ENCODE data around the gene MTLN. TPM values are rescaled to one million over a fixed set of nuclear protein-coding genes. Genes with fewer than 3 reads are reported as not detected.
"Not testable (repeated sequence)": the region's sequence is repeated elsewhere in the genome, so short reads cannot be mapped to it uniquely, and the experiment has no call there.

MTLN gene
- total RNA-seq, 1 donor from 2014 or later: 61.5 TPM

GRCh38 chr2:110198016-110198415 lies 14.3 kb downstream of the MTLN start:
- no peak for DNase-seq (ENCODE audit: low spot score)

DNA sequence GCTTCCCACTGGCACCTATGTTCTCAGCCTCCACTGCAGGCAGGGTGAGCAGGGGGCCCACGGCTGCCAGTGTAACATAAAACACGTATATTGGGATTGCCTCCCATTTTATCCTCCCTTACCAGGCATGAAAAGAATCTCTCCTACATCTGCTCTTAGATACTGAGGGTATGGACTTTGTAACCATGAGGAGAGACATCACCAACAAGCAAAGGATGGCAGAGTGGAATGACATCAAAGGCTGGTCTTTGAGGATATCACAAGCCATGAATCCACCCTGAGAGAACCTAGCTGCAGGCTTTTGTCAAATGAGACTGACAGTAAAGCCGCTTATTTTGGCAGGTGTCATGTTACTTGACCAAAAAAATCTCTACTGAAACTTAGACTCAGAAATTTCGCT lies 14.9 kb downstream of the MTLN start:
- no peak for DNase-seq (ENCODE audit: low spot score)

DNA sequence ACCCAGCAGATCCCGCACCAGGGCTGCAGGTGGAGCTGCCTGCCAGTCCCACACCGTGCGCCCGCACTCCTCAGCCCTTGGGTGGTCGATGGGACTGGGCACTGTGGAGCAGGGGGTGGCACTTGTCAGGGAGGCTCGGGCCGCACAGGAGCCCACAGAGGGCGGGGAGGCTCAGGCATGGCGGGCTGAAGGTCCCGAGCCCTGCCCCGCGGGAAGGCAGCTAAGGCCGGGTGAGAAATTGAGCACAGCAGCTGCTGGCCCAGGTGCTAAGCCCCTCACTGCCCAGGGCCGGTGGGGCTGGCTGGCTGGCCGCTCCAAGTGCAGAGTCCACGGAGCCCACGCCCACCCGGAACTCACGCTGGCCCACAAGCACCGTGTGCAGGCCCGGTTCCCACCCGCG lies 22.2 kb downstream of the MTLN start:
- not testable (repeated sequence) for DNase-seq (ENCODE audit: low spot score)

DNA sequence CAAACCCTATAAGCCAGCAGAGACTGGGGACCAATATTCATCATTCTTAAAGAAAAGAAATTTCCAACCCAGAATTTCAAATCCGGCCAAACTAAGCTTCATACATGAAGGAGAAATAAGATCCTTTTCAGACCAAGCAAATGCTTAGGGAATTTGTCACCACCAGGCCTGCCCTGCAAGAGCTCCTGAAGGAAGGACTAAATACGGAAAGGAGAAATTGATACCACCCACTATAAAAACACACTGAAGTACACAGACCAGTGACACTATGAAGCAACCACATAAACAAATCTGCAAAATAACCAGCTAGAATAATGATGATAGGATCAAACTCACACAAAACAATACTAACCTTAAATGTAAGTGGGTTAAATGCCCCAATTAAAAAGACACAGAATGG lies 29.9 kb downstream of the MTLN start:
- DNase-seq (ENCODE audit: low spot score): no peak

GRCh38 chr2:110180036-110180435 lies 32.3 kb downstream of the MTLN start:
- DNase-seq (ENCODE audit: low spot score): no peak

GRCh38 chr2:110173523-110173922 lies 38.8 kb downstream of the MTLN start:
- DNase-seq (ENCODE audit: low spot score): no peak

- DNase-seq (ENCODE audit: low spot score): no peak
These were observed 39.8 kb downstream of the MTLN start for GRCh38 chr2:110172506-110172905.

DNA sequence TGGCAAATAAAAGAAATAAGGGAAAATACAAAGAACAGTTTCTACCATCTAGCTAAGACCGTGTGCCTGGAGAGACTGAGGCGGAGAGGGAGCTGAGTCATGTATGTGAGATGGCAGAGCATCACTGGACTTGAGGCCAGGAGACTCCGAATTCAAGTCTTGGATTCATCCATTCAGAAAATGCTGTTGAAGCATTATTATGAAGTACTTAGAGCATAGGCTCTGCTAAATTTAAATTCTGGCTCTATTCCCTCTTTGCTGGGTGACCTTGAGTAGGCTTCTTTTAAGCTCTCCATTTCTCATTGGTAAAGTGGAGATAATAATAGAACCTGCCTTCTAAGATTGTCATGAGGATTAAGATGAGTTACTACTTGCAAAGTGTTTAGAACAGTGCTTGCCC lies 42.2 kb downstream of the MTLN start:
- no peak for DNase-seq (ENCODE audit: low spot score)

DNA sequence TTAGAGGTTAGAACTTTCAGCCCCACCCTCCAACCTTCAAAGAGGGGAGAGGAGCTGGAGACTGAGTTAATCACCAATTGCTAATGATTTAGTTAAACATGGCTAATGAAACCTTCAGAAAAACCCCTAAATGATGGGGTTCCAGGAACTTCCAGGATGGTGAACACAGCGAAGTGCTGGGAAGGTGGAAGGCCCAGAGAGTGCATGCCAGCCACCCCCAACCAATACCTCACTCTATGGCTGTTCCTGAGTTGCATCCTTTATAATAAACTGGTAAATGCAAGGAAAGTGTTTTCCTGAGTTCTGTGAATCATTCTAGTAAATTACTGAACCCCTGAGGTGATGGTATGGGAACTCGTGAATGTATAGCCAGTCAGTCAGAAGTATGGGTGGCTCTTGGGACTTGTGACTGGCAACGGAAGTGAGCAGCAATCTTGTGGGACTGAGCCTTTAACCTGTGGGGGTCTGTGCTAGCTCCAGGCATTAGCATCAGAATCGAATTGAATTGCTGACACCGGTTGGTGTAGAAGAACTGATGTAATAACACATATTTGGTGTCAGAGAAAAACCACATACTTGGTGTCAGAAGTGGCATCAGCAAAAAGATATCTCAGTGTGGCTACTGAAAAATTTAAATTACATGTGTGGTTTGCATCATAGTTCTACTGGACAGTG lies 44.9 kb downstream of the MTLN start:
- DNase-seq (ENCODE audit: low spot score): no peak

- no peak for DNase-seq (ENCODE audit: low spot score)
These were observed 46.1 kb downstream of the MTLN start for GRCh38 chr2:110166266-110166665.

Other genes starting within 250 kb of the MTLN start
- 31.6 TPM for gene MALL, start 96.7 kb downstream of the MTLN start, total RNA-seq
- gene NPHP1, start 7.5 kb downstream of the MTLN start, total RNA-seq: 10.2 TPM